Memory B cell (primary cell): ENCODE measurements around the gene ESAM.
A peak's percentile ranks its signal among the peaks of the same experiment; 100 is the strongest.
"Not testable (repeated sequence)": the region's sequence is repeated elsewhere in the genome, so short reads cannot be mapped to it uniquely, and the experiment has no call there.

Experiments used
- ATAC-seq: fragments of 150-1000 bp; cut with Tn5 transposase; 2 replicates; pipeline ENCODE4 v1.10.0; 2021; ENCODE audit warnings: low read depth, mild to moderate bottlenecking, moderate library complexity
- DNase-seq, 2 donors: peaks; one replicate each; pipeline ENCODE4 v3.0.0; 2022; ENCODE audit warnings: low spot score in 2 of 2
- H3K27ac Mint-ChIP-seq: one replicate; pipeline ENCODE4 v1.8.0; 2022; ENCODE audit warnings: mild to moderate bottlenecking, moderate library complexity, mixed read lengths
- H3K27me3 Mint-ChIP-seq: one replicate; pipeline ENCODE4 v1.8.0; 2022; ENCODE audit warnings: mixed read lengths
- H3K36me3 Mint-ChIP-seq: one replicate; pipeline ENCODE4 v1.8.0; 2022; ENCODE audit warnings: mild to moderate bottlenecking, mixed read lengths
- H3K4me1 Mint-ChIP-seq: one replicate; pipeline ENCODE4 v1.8.0; 2022; ENCODE audit warnings: mixed read lengths
- H3K4me3 Mint-ChIP-seq: one replicate; pipeline ENCODE4 v1.8.0; 2022; ENCODE audit warnings: mild to moderate bottlenecking, moderate library complexity, mixed read lengths
- H3K9me3 Mint-ChIP-seq: one replicate; pipeline ENCODE4 v1.8.0; 2022; ENCODE audit warnings: mixed read lengths

Gene ESAM

GRCh38 chr11:124791626-124792341 lies 29.7 kb upstream of the ESAM start:
- DNase-seq (no peak), ATAC-seq (no peak)
- H3K4me3 Mint-ChIP-seq, result no peak overlapping the region
- H3K9me3 Mint-ChIP-seq, result no peaks in the 10 kb centered on the region
- no peaks in the 10 kb centered on the region for H3K36me3 Mint-ChIP-seq
- peaks cover 13% of the 10 kb centered on the region for H3K4me1 Mint-ChIP-seq
- H3K27me3 Mint-ChIP-seq, result no peaks in the 10 kb centered on the region
- no peak overlapping the region for H3K27ac Mint-ChIP-seq

GRCh38 chr11:124788521-124788920 lies 26.4 kb upstream of the ESAM start:
- Mint-ChIP-seq H3K36me3 (no peaks in the 10 kb centered on the region), H3K27me3 (no peaks in the 10 kb centered on the region), H3K27ac (no peak overlapping the region), H3K4me1 (peaks cover 13% of the 10 kb centered on the region), H3K4me3 (no peak overlapping the region), H3K9me3 (no peaks in the 10 kb centered on the region)
- DNase-seq (no peak), ATAC-seq (no peak)

GRCh38 chr11:124784051-124784450 lies 22.0 kb upstream of the ESAM start:
- Mint-ChIP-seq H3K9me3 (no peaks in the 10 kb centered on the region), H3K4me1 (peaks cover 2% of the 10 kb centered on the region), H3K27ac (no peak overlapping the region), H3K27me3 (no peaks in the 10 kb centered on the region), H3K4me3 (no peak overlapping the region), H3K36me3 (peaks cover 3% of the 10 kb centered on the region)
- ATAC-seq, result no peak
- no peak for DNase-seq

GRCh38 chr11:124783002-124783401 lies 20.9 kb upstream of the ESAM start:
- peaks cover 9% of the 10 kb centered on the region for H3K36me3 Mint-ChIP-seq

GRCh38 chr11:124779568-124779967 lies 17.5 kb upstream of the ESAM start:
- H3K4me1 Mint-ChIP-seq, result peaks cover 12% of the 10 kb centered on the region
- DNase-seq, result no peak
- no peaks in the 10 kb centered on the region for H3K27me3 Mint-ChIP-seq
- H3K9me3 Mint-ChIP-seq, result no peaks in the 10 kb centered on the region
- no peak for ATAC-seq
- H3K36me3 Mint-ChIP-seq, result peaks cover 20% of the 10 kb centered on the region
- no peak overlapping the region for H3K27ac Mint-ChIP-seq
- H3K4me3 Mint-ChIP-seq, result no peak overlapping the region

More at GRCh38 chr11:124783002-124783401, 20.9 kb upstream of the ESAM start:
- Mint-ChIP-seq H3K4me1 (no peaks in the 10 kb centered on the region), H3K27me3 (no peaks in the 10 kb centered on the region), H3K27ac (no peak overlapping the region), H3K9me3 (no peaks in the 10 kb centered on the region), H3K4me3 (no peak overlapping the region)
- DNase-seq (no peak), ATAC-seq (no peak)

- no peak for ATAC-seq
- no peaks in the 10 kb centered on the region for H3K9me3 Mint-ChIP-seq
- no peak overlapping the region for H3K27ac Mint-ChIP-seq
Measured at GRCh38 chr11:124778281-124778680, 16.2 kb upstream of the ESAM start.

GRCh38 chr11:124776865-124777645 lies 15.0 kb upstream of the ESAM start:
- Mint-ChIP-seq H3K4me3 (no peak overlapping the region), H3K36me3 (peaks cover 20% of the 10 kb centered on the region), H3K4me1 (peaks cover 12% of the 10 kb centered on the region), H3K9me3 (no peaks in the 10 kb centered on the region), H3K27ac (no peak overlapping the region), H3K27me3 (no peaks in the 10 kb centered on the region)
- no peak for DNase-seq
- no peak for ATAC-seq

More at GRCh38 chr11:124778281-124778680, 16.2 kb upstream of the ESAM start:
- DNase-seq, result no peak
- Mint-ChIP-seq H3K4me3 (no peak overlapping the region), H3K36me3 (peaks cover 20% of the 10 kb centered on the region), H3K4me1 (peaks cover 12% of the 10 kb centered on the region), H3K27me3 (no peaks in the 10 kb centered on the region)

- DNase-seq, H3K4me3 Mint-ChIP-seq, H3K27me3 Mint-ChIP-seq, ATAC-seq, H3K4me1 Mint-ChIP-seq, H3K9me3 Mint-ChIP-seq, H3K27ac Mint-ChIP-seq: not testable (repeated sequence)
- peaks cover 15% of the 10 kb centered on the region for H3K36me3 Mint-ChIP-seq
Measured at GRCh38 chr11:124770959-124771358, 8.9 kb upstream of the ESAM start.

- Mint-ChIP-seq H3K27me3 (no peaks in the 10 kb centered on the region), H3K27ac (no peak overlapping the region), H3K4me1 (peaks cover under 1% of the 10 kb centered on the region), H3K9me3 (no peaks in the 10 kb centered on the region), H3K4me3 (no peak overlapping the region), H3K36me3 (peaks cover 15% of the 10 kb centered on the region)
- DNase-seq (no peak), ATAC-seq (no peak)
Measured at GRCh38 chr11:124769806-124770774, 8.0 kb upstream of the ESAM start.

GRCh38 chr11:124768914-124769313 lies 6.8 kb upstream of the ESAM start:
- no peaks in the 10 kb centered on the region for H3K9me3 Mint-ChIP-seq
- DNase-seq, result no peak
- no peaks in the 10 kb centered on the region for H3K27me3 Mint-ChIP-seq
- H3K36me3 Mint-ChIP-seq, result peaks cover 11% of the 10 kb centered on the region
- no peak for ATAC-seq
- no peak overlapping the region for H3K4me3 Mint-ChIP-seq
- no peak overlapping the region for H3K27ac Mint-ChIP-seq
- H3K4me1 Mint-ChIP-seq, result no peaks in the 10 kb centered on the region

- no peak overlapping the region for H3K27ac Mint-ChIP-seq
- DNase-seq (no peak), ATAC-seq (no peak)
- H3K36me3 Mint-ChIP-seq, result peaks cover 6% of the 10 kb centered on the region
- no peaks in the 10 kb centered on the region for H3K9me3 Mint-ChIP-seq
- H3K4me3 Mint-ChIP-seq, result no peak overlapping the region
- no peaks in the 10 kb centered on the region for H3K27me3 Mint-ChIP-seq
- H3K4me1 Mint-ChIP-seq, result peaks cover 14% of the 10 kb centered on the region
Measured at GRCh38 chr11:124766156-124766555, 4.1 kb upstream of the ESAM start.

- peak; percentile 84 to 89 for DNase-seq
- Mint-ChIP-seq H3K9me3 (no peaks in the 10 kb centered on the region), H3K27ac (no peak overlapping the region), H3K4me1 (peaks cover 32% of the 10 kb centered on the region), H3K36me3 (peaks cover 2% of the 10 kb centered on the region), H3K4me3 (peak overlapping the region; percentile 96), H3K27me3 (peaks cover 7% of the 10 kb centered on the region)
- ATAC-seq, result peak; percentile 48
Measured at GRCh38 chr11:124763156-124763947, 1.3 kb upstream of the ESAM start.

GRCh38 chr11:124762624-124763155 lies 600 bp upstream of the ESAM start:
- peak overlapping the region; percentile 96 for H3K4me3 Mint-ChIP-seq
- H3K27ac Mint-ChIP-seq, result no peak overlapping the region

More at GRCh38 chr11:124762624-124763155, 600 bp upstream of the ESAM start:
- Mint-ChIP-seq H3K4me1 (peaks cover 37% of the 10 kb centered on the region), H3K27me3 (peaks cover 9% of the 10 kb centered on the region), H3K9me3 (no peaks in the 10 kb centered on the region), H3K36me3 (peaks cover 2% of the 10 kb centered on the region)
- DNase-seq (peak in 1 of 2 donors; percentile 12), ATAC-seq (peak; percentile 22)
